Testis (tissue), 2 donors: ENCODE results near the gene PAX8.

ENCODE experiments used
- POLR2A ChIP-seq: fragments of 450-650 bp; IDR thresholded peaks from one replicate; pipeline ENCODE4 v1.6.1; 2017; ENCODE audit warnings: antibody characterized with exemption, mild to moderate bottlenecking, moderate library complexity
- TF ChIP-seq, protein P1 (sequence below), 3 experiments: fragments of 450-650 bp in 2 of 3; fragments of 200-600 bp in 1 of 3; sonication (generic) in 1 of 3; IDR thresholded peaks; one replicate each; pipeline ENCODE4 v1.5.1; 2016 to 2019; ENCODE audit warnings: antibody characterized with exemption in 3 of 3, mild to moderate bottlenecking in 2 of 3, moderate library complexity in 1 of 3

DNA sequence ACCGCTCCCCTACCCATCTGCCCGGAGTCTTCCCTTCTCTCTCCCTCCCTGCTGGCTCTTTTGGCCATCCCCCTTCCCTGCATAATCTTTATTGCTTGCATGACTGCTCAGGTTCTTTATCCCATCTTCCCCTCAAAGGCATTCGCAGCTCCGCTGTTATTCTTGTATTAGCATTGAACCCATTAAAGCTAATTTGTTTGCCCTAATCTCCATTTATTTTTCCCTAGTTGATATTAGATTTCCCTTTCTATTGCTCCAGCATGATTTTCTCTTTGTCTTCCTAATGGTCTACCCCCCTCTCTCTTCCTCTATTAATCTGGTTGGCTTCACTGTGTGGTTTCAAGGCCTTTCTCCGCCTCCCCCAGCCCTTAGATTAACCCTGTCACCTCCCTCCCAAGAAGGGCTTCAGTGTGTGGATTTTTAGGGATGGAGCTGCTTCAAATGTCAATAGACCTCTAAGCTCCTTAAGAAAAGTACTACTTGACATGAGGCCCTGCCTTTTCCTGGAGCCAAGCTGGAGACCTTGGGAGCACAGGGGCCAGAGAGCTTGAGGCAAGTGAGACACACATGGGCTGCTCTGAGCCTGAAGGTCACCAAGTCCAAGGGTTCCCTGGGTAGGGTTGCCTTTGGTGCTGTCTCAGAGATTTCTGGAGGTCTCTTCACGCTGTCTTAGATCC is 20.1 kb downstream of the PAX8 start:
- TF ChIP-seq, protein P1, sequence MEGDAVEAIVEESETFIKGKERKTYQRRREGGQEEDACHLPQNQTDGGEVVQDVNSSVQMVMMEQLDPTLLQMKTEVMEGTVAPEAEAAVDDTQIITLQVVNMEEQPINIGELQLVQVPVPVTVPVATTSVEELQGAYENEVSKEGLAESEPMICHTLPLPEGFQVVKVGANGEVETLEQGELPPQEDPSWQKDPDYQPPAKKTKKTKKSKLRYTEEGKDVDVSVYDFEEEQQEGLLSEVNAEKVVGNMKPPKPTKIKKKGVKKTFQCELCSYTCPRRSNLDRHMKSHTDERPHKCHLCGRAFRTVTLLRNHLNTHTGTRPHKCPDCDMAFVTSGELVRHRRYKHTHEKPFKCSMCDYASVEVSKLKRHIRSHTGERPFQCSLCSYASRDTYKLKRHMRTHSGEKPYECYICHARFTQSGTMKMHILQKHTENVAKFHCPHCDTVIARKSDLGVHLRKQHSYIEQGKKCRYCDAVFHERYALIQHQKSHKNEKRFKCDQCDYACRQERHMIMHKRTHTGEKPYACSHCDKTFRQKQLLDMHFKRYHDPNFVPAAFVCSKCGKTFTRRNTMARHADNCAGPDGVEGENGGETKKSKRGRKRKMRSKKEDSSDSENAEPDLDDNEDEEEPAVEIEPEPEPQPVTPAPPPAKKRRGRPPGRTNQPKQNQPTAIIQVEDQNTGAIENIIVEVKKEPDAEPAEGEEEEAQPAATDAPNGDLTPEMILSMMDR (IDR thresholded peaks at IDR 0.05), result no peak
- TF ChIP-seq POLR2A, result no peak
